Loucy (cell line): Measurements from ENCODE around the gene C5orf52.

ENCODE experiments used
- EZH2phosphoT487 ChIP-seq: fragments of 200-600 bp; IDR thresholded peaks from 2 replicates; pipeline ENCODE4 v1.6.1; 2018; ENCODE audit warnings: antibody characterized with exemption, mild to moderate bottlenecking, moderate library complexity, borderline replicate concordance
- TF ChIP-seq, protein P1 (sequence below): fragments of 200-600 bp; sonication (generic); conservative IDR thresholded peaks from 2 replicates; pipeline ENCODE4 v1.5.1; 2014; ENCODE audit warnings: mild to moderate bottlenecking, antibody characterized with exemption, low read length

DNA sequence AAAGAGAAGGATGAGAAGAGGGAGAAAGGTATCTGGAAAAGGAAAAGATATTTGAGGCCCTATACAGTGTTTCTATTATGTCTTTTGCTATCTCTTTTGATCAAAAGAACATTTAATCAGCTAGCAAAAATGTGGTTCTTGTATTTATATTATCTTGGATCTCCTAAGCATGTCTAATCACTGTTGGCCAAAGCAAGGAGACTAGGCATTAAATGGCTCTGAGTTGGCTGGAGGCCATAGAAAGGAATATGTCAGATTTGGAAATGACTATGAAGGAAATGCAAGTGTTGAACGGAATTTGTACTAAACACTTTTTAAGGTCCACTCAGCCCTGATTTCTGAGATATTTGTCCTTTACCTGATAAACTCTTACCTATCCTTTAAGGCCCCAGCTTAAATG is 37.5 kb downstream of the C5orf52 start:
- TF ChIP-seq EZH2phosphoT487 = no peak
- TF ChIP-seq, protein P1, sequence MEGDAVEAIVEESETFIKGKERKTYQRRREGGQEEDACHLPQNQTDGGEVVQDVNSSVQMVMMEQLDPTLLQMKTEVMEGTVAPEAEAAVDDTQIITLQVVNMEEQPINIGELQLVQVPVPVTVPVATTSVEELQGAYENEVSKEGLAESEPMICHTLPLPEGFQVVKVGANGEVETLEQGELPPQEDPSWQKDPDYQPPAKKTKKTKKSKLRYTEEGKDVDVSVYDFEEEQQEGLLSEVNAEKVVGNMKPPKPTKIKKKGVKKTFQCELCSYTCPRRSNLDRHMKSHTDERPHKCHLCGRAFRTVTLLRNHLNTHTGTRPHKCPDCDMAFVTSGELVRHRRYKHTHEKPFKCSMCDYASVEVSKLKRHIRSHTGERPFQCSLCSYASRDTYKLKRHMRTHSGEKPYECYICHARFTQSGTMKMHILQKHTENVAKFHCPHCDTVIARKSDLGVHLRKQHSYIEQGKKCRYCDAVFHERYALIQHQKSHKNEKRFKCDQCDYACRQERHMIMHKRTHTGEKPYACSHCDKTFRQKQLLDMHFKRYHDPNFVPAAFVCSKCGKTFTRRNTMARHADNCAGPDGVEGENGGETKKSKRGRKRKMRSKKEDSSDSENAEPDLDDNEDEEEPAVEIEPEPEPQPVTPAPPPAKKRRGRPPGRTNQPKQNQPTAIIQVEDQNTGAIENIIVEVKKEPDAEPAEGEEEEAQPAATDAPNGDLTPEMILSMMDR = no peak
